WTC11 (cell line): Measurements from ENCODE around the gene TENT5A.

ENCODE experiments used
- TF ChIP-seq, protein P1 (sequence below): sonication (generic); formaldehyde crosslinking; IDR thresholded peaks from 2 replicates; pipeline ENCODE4 v1.8.0; 2022; ENCODE audit warnings: mild to moderate bottlenecking, missing genetic modification reagents
- TF ChIP-seq, protein P2 (sequence below): fragments of 200-600 bp; IDR thresholded peaks from 2 replicates; pipeline ENCODE4 v1.8.0; 2022; ENCODE audit warnings: antibody characterized with exemption

DNA sequence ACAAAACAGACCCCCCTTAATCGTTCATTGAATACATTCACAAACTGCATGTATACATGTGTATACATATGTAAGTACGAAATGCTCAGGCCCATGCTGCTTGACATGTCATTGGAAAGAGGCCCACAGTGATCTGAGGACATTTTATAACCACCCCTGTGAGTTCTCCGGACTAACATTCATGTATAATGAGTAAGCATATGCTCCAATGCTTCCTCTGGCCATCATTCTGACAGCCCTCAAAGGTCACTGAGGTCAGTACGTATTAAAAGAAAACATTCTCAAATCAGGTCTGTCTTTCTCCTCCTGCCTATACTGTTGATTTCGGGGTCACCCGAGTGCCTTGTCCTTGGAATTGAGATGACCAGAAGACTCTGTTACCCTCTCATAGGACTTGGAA, 54.9 kb downstream of the TENT5A start:
- TF ChIP-seq, protein P1, sequence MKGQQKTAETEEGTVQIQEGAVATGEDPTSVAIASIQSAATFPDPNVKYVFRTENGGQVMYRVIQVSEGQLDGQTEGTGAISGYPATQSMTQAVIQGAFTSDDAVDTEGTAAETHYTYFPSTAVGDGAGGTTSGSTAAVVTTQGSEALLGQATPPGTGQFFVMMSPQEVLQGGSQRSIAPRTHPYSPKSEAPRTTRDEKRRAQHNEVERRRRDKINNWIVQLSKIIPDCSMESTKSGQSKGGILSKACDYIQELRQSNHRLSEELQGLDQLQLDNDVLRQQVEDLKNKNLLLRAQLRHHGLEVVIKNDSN (CRISPR knock-in tag): no peak
- TF ChIP-seq, protein P2, sequence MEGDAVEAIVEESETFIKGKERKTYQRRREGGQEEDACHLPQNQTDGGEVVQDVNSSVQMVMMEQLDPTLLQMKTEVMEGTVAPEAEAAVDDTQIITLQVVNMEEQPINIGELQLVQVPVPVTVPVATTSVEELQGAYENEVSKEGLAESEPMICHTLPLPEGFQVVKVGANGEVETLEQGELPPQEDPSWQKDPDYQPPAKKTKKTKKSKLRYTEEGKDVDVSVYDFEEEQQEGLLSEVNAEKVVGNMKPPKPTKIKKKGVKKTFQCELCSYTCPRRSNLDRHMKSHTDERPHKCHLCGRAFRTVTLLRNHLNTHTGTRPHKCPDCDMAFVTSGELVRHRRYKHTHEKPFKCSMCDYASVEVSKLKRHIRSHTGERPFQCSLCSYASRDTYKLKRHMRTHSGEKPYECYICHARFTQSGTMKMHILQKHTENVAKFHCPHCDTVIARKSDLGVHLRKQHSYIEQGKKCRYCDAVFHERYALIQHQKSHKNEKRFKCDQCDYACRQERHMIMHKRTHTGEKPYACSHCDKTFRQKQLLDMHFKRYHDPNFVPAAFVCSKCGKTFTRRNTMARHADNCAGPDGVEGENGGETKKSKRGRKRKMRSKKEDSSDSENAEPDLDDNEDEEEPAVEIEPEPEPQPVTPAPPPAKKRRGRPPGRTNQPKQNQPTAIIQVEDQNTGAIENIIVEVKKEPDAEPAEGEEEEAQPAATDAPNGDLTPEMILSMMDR: no peak
